ENCODE measurements around the gene SDHD. TPM values are rescaled to one million over a fixed set of nuclear protein-coding genes. Genes with fewer than 3 reads are reported as not detected.

Gene SDHD
- total and polyA plus RNA-seq, 4 donors, result 85.5 to 164 (median 104) TPM

GRCh38 chr11:112062923-112063322 lies 23.8 kb upstream of the SDHD start:
- DNase-seq, result no peak
- TF ChIP-seq, protein P1, sequence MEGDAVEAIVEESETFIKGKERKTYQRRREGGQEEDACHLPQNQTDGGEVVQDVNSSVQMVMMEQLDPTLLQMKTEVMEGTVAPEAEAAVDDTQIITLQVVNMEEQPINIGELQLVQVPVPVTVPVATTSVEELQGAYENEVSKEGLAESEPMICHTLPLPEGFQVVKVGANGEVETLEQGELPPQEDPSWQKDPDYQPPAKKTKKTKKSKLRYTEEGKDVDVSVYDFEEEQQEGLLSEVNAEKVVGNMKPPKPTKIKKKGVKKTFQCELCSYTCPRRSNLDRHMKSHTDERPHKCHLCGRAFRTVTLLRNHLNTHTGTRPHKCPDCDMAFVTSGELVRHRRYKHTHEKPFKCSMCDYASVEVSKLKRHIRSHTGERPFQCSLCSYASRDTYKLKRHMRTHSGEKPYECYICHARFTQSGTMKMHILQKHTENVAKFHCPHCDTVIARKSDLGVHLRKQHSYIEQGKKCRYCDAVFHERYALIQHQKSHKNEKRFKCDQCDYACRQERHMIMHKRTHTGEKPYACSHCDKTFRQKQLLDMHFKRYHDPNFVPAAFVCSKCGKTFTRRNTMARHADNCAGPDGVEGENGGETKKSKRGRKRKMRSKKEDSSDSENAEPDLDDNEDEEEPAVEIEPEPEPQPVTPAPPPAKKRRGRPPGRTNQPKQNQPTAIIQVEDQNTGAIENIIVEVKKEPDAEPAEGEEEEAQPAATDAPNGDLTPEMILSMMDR (IDR thresholded peaks at IDR 0.05; ENCODE audit: control extremely low read depth, extremely low read depth), result no peak
- Histone ChIP-seq H3K4me1 (ENCODE audit: control insufficient read depth in 5 of 5, insufficient read depth in 5 of 5, low read length in 5 of 5) (no peaks in the 10 kb centered on the region), H3K36me3 (ENCODE audit: control insufficient read depth in 4 of 4, insufficient read depth in 4 of 4, low read length in 4 of 4) (peaks cover 4 to 16% (median 12%) of the 10 kb centered on the region in 4 donors), H3K27me3 (ENCODE audit: control insufficient read depth in 3 of 3, insufficient read depth in 3 of 3, low read length in 2 of 3) (no peaks in the 10 kb centered on the region), H3K9me3 (ENCODE audit: control insufficient read depth in 4 of 4, insufficient read depth in 3 of 4, low read length in 3 of 4) (no peaks in the 10 kb centered on the region), H3K4me3 (no peak overlapping the region), H3K9ac (ENCODE audit: insufficient read depth in 1 of 2, low read length in 2 of 2) (no peak overlapping the region), H3K27ac (ENCODE audit: low read depth in 1 of 2, low read length in 1 of 2) (no peak overlapping the region)
- 85 to 89% methylated on average over 1 of the region's 1 CpG for WGBS, 2 donors
- no peak for ATAC-seq (ENCODE audit: insufficient read depth, low FRiP score)

DNA sequence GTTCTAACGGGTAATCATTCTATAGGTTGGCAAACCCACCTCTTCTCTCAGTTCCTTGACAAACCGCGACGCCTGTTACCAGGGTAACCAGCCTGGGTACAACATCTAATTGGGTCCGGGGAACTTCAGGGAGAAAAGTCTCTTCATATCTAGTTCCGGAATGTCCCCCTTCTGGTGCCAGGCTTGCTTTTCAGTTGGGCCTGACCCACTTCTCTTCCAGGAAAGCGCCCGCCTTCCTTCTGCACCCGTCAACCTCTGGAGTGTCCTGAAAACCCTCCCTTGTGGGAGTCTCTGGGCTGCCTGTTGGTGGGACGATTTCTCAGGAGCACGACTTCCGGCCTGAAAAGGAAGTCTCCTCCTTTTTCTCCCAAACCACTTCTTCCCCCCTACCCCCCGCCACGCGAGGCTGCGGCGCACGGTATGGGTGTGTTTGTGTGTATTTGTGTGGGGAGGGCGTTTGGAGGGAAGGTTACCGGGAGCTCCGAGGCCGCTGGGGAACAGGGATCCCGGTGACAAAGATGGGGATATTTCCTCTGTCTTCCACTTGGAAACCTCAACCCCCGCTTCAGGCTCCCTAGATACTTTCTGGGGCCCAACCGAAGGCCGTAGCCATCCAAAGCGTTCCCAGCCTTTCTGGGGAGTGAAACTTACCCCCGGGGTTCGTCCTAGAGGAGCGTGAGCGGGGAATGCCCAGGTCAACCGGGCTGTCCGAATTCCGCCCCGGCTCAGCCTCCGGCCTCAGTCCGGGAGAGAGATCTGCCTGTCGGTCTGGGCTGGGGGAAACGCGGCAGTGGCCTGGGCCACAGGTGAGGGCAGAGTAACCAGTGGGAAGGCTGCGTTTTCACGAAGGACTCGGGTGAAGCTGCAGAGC lies 12.5 kb upstream of the SDHD start, which contains the start of the genes NKAPD1 and PIH1D2:
NKAPD1 (plus strand) TSS at position 359 of the 871 bp plus-strand sequence. CDS start 1,276 bp downstream, outside the sequence.
PIH1D2 (minus strand) TSS at position 77 of the 871 bp plus-strand sequence. CDS start 843 bp downstream, outside the sequence.
- Histone ChIP-seq H3K9ac (ENCODE audit: insufficient read depth in 1 of 2, low read length in 2 of 2) (peak within 1 kb of the TSS; percentile 90 to 95), H3K4me1 (ENCODE audit: control insufficient read depth in 5 of 5, insufficient read depth in 5 of 5, low read length in 5 of 5) (peaks cover 0 to 18% (median 6%) of the 10 kb centered on the region in 5 donors), H3K9me3 (ENCODE audit: control insufficient read depth in 4 of 4, insufficient read depth in 3 of 4, low read length in 3 of 4) (no peaks in the 10 kb centered on the region), H3K27ac (ENCODE audit: low read depth in 1 of 2, low read length in 1 of 2) (peak within 1 kb of the TSS; percentile 81 to 95), H3K4me3 (peak within 1 kb of the TSS; percentile 94), H3K36me3 (ENCODE audit: control insufficient read depth in 4 of 4, insufficient read depth in 4 of 4, low read length in 4 of 4) (peaks cover 6 to 28% (median 17%) of the 10 kb centered on the region in 4 donors), H3K27me3 (ENCODE audit: control insufficient read depth in 3 of 3, insufficient read depth in 3 of 3, low read length in 2 of 3) (no peaks in the 10 kb centered on the region)
- ATAC-seq (ENCODE audit: insufficient read depth, low FRiP score) (peak; percentile 90), DNase-seq (peak; percentile 91 to 95 (median 95))
- TF ChIP-seq, protein P1 (IDR thresholded peaks at IDR 0.05; ENCODE audit: control extremely low read depth, extremely low read depth), result no peak
- 0% methylated on average over 43 of the region's 43 CpGs for WGBS, 2 donors

GRCh38 chr11:112082729-112083128 lies 3.9 kb upstream of the SDHD start:
- WGBS, 2 donors, result 72 to 76% methylated on average over 4 of the region's 4 CpGs
- Histone ChIP-seq H3K9me3 (ENCODE audit: control insufficient read depth in 4 of 4, insufficient read depth in 3 of 4, low read length in 3 of 4) (no peaks in the 10 kb centered on the region), H3K4me1 (ENCODE audit: control insufficient read depth in 5 of 5, insufficient read depth in 5 of 5, low read length in 5 of 5) (peaks cover 0 to 14% (median 6%) of the 10 kb centered on the region in 5 donors), H3K27me3 (ENCODE audit: control insufficient read depth in 3 of 3, insufficient read depth in 3 of 3, low read length in 2 of 3) (no peaks in the 10 kb centered on the region), H3K27ac (ENCODE audit: low read depth in 1 of 2, low read length in 1 of 2) (peak overlapping the region in 1 of 2 donors; percentile 62), H3K4me3 (no peak overlapping the region), H3K9ac (ENCODE audit: insufficient read depth in 1 of 2, low read length in 2 of 2) (no peak overlapping the region), H3K36me3 (ENCODE audit: control insufficient read depth in 4 of 4, insufficient read depth in 4 of 4, low read length in 4 of 4) (peaks cover 17 to 49% (median 45%) of the 10 kb centered on the region in 4 donors)
- DNase-seq (no peak), ATAC-seq (ENCODE audit: insufficient read depth, low FRiP score) (no peak)
- TF ChIP-seq, protein P1 (IDR thresholded peaks at IDR 0.05; ENCODE audit: control extremely low read depth, extremely low read depth), result no peak

All from lung (tissue), 12 donors.